H9 (cell line): ENCODE measurements around the gene SULF2. TPM values are rescaled to one million over a fixed set of nuclear protein-coding genes. Genes with fewer than 3 reads are reported as not detected.

Experiments used
- DNase-seq: peaks from one replicate; pipeline ENCODE4 v3.0.0-alpha.2; 2017
- H2AFZ ChIP-seq: one replicate; pipeline ENCODE4 v1.6.1; 2013; ENCODE audit warnings: mild to moderate bottlenecking, low read length, control low read depth, moderate library complexity
- H2AK5ac ChIP-seq: 2 replicates; pipeline ENCODE4 v1.6.1; 2013; ENCODE audit warnings: low read length, control low read depth, mixed read lengths; ENCODE audit not compliant: insufficient read length
- H2BK120ac ChIP-seq: one replicate; pipeline ENCODE4 v1.6.1; 2013; ENCODE audit warnings: low read depth, mild to moderate bottlenecking, low read length, control low read depth, inconsistent platforms; ENCODE audit not compliant: poor library complexity, severe bottlenecking
- H2BK12ac ChIP-seq: 2 replicates; pipeline ENCODE4 v1.6.1; 2013; ENCODE audit warnings: low read length, control low read depth, mixed read lengths, low read depth; ENCODE audit not compliant: insufficient read length
- H2BK15ac ChIP-seq: 2 replicates; pipeline ENCODE4 v1.6.1; 2013; ENCODE audit warnings: low read depth, low read length, control low read depth
- H2BK20ac ChIP-seq: one replicate; pipeline ENCODE4 v1.6.1; 2013; ENCODE audit warnings: low read depth, mild to moderate bottlenecking, low read length, control low read depth, inconsistent platforms; ENCODE audit not compliant: poor library complexity, severe bottlenecking
- H2BK5ac ChIP-seq: 2 replicates; pipeline ENCODE4 v1.6.1; 2013; ENCODE audit warnings: low read length, control low read depth, mixed read lengths; ENCODE audit not compliant: insufficient read length
- H3K14ac ChIP-seq: 2 replicates; pipeline ENCODE4 v1.6.1; 2013; ENCODE audit warnings: low read length, control low read depth; ENCODE audit not compliant: insufficient read depth
- H3K18ac ChIP-seq: 2 replicates; pipeline ENCODE4 v1.6.1; 2013; ENCODE audit warnings: low read depth, mild to moderate bottlenecking, mixed read lengths, low read length, control low read depth; ENCODE audit not compliant: insufficient read length
- H3K23ac ChIP-seq: 2 replicates; pipeline ENCODE4 v1.6.1; 2013; ENCODE audit warnings: low read length, control low read depth, mixed read lengths, low read depth; ENCODE audit not compliant: insufficient read length
- H3K23me2 ChIP-seq: 2 replicates; pipeline ENCODE4 v1.6.1; 2013; ENCODE audit warnings: low read depth, mild to moderate bottlenecking, mixed read lengths, low read length, control low read depth; ENCODE audit not compliant: insufficient read length, poor library complexity, severe bottlenecking
- H3K27ac ChIP-seq: 2 replicates; pipeline ENCODE4 v1.5.1; 2013; ENCODE audit warnings: low read length, control low read depth, mixed read lengths, low read depth; ENCODE audit not compliant: insufficient read length
- H3K27me3 ChIP-seq: 2 replicates; pipeline ENCODE4 v1.6.1; 2013; ENCODE audit warnings: low read length, control low read depth, inconsistent platforms; ENCODE audit not compliant: insufficient read depth
- H3K4ac ChIP-seq: 2 replicates; pipeline ENCODE4 v1.6.1; 2013; ENCODE audit warnings: low read depth, mild to moderate bottlenecking, control low read depth, inconsistent platforms, low read length, moderate library complexity
- H3K4me1 ChIP-seq: 2 replicates; pipeline ENCODE4 v1.6.1; 2013; ENCODE audit warnings: low read length, control low read depth, inconsistent platforms; ENCODE audit not compliant: insufficient read depth
- H3K4me2 ChIP-seq: 2 replicates; pipeline ENCODE4 v1.6.1; 2013; ENCODE audit warnings: low read length, control low read depth, mixed read lengths; ENCODE audit not compliant: insufficient read length, insufficient read depth
- H3K56ac ChIP-seq: 2 replicates; pipeline ENCODE4 v1.6.1; 2013; ENCODE audit warnings: low read depth, mild to moderate bottlenecking, mixed read lengths, low read length, control low read depth; ENCODE audit not compliant: insufficient read length
- H3K79me1 ChIP-seq: 2 replicates; pipeline ENCODE4 v1.6.1; 2013; ENCODE audit warnings: low read depth, mild to moderate bottlenecking, moderate library complexity, low read length, control low read depth, inconsistent platforms; ENCODE audit not compliant: insufficient read depth, poor library complexity, severe bottlenecking
- H3K79me2 ChIP-seq: 2 replicates; pipeline ENCODE4 v1.6.1; 2013; ENCODE audit warnings: low read length, control low read depth, inconsistent platforms; ENCODE audit not compliant: insufficient read depth
- H3K9ac ChIP-seq: 2 replicates; pipeline ENCODE4 v1.6.1; 2013; ENCODE audit warnings: low read length, control low read depth, mixed read lengths; ENCODE audit not compliant: insufficient read length; ENCODE audit errors: extremely low read depth
- H3K9me3 ChIP-seq: one replicate; pipeline ENCODE4 v1.6.1; 2013; ENCODE audit warnings: low read depth, low read length, inconsistent platforms; ENCODE audit not compliant: control insufficient read depth
- H3T11ph ChIP-seq: one replicate; pipeline ENCODE4 v1.6.1; 2013; ENCODE audit warnings: mild to moderate bottlenecking, low read length, control low read depth, inconsistent platforms
- H4K20me1 ChIP-seq: one replicate; pipeline ENCODE4 v1.6.1; 2013; ENCODE audit not compliant: control insufficient read depth, insufficient read length, insufficient read depth
- H4K5ac ChIP-seq: 2 replicates; pipeline ENCODE4 v1.6.1; 2013; ENCODE audit warnings: low read depth, mild to moderate bottlenecking, mixed read lengths, low read length, control low read depth; ENCODE audit not compliant: insufficient read length
- H4K8ac ChIP-seq: replicated peaks from 2 replicates; pipeline ENCODE4 v1.6.1; 2013; ENCODE audit warnings: low read length, control low read depth, mixed read lengths, low read depth; ENCODE audit not compliant: insufficient read length
- H4K91ac ChIP-seq: 2 replicates; pipeline ENCODE4 v1.6.1; 2013; ENCODE audit warnings: low read depth, mild to moderate bottlenecking, moderate library complexity, mixed read lengths, low read length, control low read depth; ENCODE audit not compliant: insufficient read length
- H3K27ac Mint-ChIP-seq, 3 experiments: 2 replicates in 2 of 3; 3 replicates in 1 of 3; pipeline ENCODE4 v1.8.0; 2020 to 2021; ENCODE audit warnings: mixed read lengths in 3 of 3, mild to moderate bottlenecking in 1 of 3, moderate library complexity in 1 of 3
- H3K27me3 Mint-ChIP-seq: 2 replicates; pipeline ENCODE4 v1.8.0; 2021; ENCODE audit warnings: low read depth, mild to moderate bottlenecking, moderate library complexity, mixed read lengths
- H3K36me3 Mint-ChIP-seq, 3 experiments: 2 replicates in 2 of 3; 3 replicates in 1 of 3; pipeline ENCODE4 v1.8.0; 2020 to 2021; ENCODE audit warnings: low read depth in 3 of 3, mixed read lengths in 3 of 3; ENCODE audit not compliant: insufficient read depth in 1 of 3
- H3K4me1 Mint-ChIP-seq, 2 experiments: 2 replicates each; pipeline ENCODE4 v1.8.0; 2020; ENCODE audit warnings: mixed read lengths in 2 of 2
- H3K4me3 Mint-ChIP-seq, 2 experiments: 2 replicates in 1 of 2; 3 replicates in 1 of 2; pipeline ENCODE4 v1.8.0; 2020 to 2021; ENCODE audit warnings: mild to moderate bottlenecking in 2 of 2, mixed read lengths in 2 of 2, moderate library complexity in 1 of 2
- H3K9me3 Mint-ChIP-seq, 2 experiments: 2 replicates in 1 of 2; 3 replicates in 1 of 2; pipeline ENCODE4 v1.8.0; 2020; ENCODE audit warnings: mild to moderate bottlenecking in 2 of 2, mixed read lengths in 2 of 2, moderate library complexity in 1 of 2
- CTCF ChIP-seq: fragments of 200-600 bp; sonication (generic); conservative IDR thresholded peaks from 3 replicates; pipeline ENCODE4 v1.8.0; 2021; ENCODE audit warnings: antibody characterized with exemption, mild to moderate bottlenecking
- WGBS: extraction: QIAGEN DNeasy Blood & Tissue Kit; methylation state at CpG from one replicate; pipeline ENCODE4 v1.1.7; 2013; ENCODE audit warnings: missing lambda C conversion rate, low lambda C conversion rate, mixed read lengths; ENCODE audit not compliant: insufficient read length; ENCODE audit errors: extremely low coverage; 5-methylcytosine and 5-hydroxymethylcytosine counted together
- total RNA-seq: library from RNA; stranded (reverse); gene quantifications from 2 replicates; pipeline ENCODE4 v1.2.1, GENCODE V29; 2021

Gene SULF2
- total RNA-seq, 1 experiment from 2014 or later = 31.2 TPM

DNA sequence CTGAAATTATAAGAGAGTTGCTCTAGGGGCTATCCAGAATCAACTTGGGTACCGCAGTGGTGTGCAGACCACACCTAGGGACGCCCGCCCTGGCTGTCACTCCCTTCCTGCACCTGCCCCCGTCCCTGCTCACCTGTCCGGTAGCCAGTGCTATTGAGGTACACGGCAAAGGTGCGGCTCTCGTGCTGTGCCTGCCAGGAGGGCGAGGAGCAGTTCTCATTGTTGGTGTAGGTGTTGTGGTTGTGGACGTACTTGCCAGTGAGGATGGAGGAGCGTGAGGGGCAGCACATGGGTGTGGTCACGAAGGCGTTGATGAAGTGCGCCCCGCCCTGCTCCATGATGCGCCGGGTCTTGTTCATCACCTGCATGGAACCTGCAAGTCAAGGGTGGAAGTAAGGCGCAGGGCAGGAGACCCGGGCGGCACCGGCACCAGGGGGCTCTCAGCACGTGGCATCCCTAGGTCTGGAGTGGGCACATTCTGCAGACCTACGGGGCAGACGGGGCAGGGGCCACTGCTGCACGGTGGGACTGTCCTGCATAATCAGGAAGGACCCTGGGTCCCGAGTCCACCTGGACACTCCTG lies 48.6 kb downstream of the SULF2 start:
- Histone ChIP-seq H2BK15ac (no peak overlapping the region), H3K4me2 (no peak overlapping the region), H3K23me2 (no peaks in the 10 kb centered on the region), H3K56ac (no peak overlapping the region), H3K27me3 (no peaks in the 10 kb centered on the region), H2AK5ac (no peak overlapping the region), H2BK5ac (no peak overlapping the region), H2BK20ac (no peak overlapping the region), H2BK12ac (no peak overlapping the region), H3K4me1 (no peaks in the 10 kb centered on the region), H2BK120ac (no peak overlapping the region), H3K79me2 (no peaks in the 10 kb centered on the region), H3K18ac (no peak overlapping the region), H3K9ac (no peak overlapping the region), H3K23ac (no peak overlapping the region), H4K91ac (no peak overlapping the region), H3K79me1 (no peaks in the 10 kb centered on the region), H4K5ac (no peak overlapping the region), H3K9me3 (no peaks in the 10 kb centered on the region), H2AFZ (no peak overlapping the region), H3K27ac (no peak overlapping the region), H3T11ph (no peak overlapping the region), H3K14ac (no peak overlapping the region), H3K4ac (no peak overlapping the region), H4K8ac (no peak overlapping the region), H4K20me1 (no peaks in the 10 kb centered on the region)
- no peak overlapping the region for H3K4me3 Mint-ChIP-seq
- H3K27ac Mint-ChIP-seq = peak overlapping the region in 1 of 3 experiments; percentile 25; a peak in 1 of 7 replicates
- no peaks in the 10 kb centered on the region for H3K9me3 Mint-ChIP-seq
- peaks cover 0 to 7% (median 6%) of the 10 kb centered on the region in 3 experiments; a peak in 4 of 7 replicates for H3K36me3 Mint-ChIP-seq
- no peaks in the 10 kb centered on the region for H3K27me3 Mint-ChIP-seq
- no peak for TF ChIP-seq CTCF
- peaks cover 6% of the 10 kb centered on the region in 2 experiments for H3K4me1 Mint-ChIP-seq
- no peak for DNase-seq
- WGBS = no CpG with 5 or more reads among the region's 26 CpGs
